ENCODE measurements around the gene EVA1A.

Gene EVA1A

GRCh38 chr2:75589391-75590105, 28.8 kb upstream of the EVA1A start:
- DNase-seq = no peak

DNA sequence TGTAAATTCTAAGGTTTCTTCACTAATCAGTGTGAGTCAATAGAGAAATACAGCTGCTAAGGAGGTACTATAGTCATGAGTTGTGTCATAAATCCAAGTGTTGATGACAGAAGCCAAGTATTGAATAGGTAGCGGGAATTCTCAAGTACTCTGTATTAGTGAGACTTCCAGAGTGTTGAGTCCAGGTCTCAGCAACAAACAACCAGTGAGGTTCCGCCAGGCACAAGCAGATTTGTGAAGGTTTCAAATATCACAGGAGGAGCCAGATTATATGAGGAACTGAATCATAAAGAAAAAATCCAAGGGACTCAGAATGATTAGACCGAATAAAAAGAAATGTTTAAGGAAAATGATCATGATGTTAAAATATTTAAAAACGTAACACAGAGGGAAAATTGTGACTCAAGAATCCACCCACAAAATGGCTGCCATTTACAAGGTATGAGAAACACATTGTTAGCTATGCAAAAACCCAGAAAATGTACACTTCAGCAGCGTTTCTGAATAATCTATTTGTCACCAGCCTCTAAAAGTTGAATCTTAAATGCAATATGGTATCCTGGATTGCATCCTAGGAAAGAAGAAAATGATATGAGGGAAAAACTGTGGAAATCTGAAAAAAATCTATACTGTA, 27.3 kb upstream of the EVA1A start:
- no peak for DNase-seq

DNA sequence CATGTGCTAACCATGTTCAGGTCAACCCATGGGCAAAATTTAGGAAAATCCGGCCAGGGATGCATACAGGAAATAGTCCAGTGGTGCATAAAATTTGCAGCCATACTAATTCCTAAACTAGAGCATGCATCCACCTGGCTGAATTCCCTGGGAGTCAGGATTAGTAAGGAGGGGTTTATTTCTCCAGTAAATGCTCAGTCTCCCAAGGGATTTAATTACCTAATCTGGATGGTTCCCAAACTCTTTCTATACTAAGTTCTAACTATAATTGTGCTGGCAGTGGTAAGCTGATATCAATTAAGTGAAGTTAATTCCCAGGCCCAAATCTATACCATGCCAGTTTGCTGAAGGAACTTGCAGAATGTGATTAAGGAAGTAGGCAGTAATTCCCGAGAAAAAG, 26.2 kb upstream of the EVA1A start:
- no peak for DNase-seq

DNA sequence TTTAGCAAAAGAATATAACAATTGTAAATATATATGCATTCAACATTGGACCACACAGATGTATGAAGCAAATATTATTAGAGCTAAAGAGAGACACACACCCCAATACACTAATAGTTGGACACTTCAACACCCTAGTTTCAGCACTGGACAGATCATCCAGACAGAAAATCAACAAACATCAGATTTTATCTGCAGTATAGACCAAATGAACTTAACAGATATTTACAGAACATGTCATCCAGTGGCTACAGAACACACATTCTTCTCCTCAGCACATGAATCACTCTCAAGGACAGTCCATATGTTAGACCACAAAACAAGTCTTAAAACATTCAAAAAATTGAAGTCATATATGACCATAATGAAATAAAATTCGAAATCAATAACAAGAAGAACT, 22.1 kb upstream of the EVA1A start:
- DNase-seq = no peak

DNA sequence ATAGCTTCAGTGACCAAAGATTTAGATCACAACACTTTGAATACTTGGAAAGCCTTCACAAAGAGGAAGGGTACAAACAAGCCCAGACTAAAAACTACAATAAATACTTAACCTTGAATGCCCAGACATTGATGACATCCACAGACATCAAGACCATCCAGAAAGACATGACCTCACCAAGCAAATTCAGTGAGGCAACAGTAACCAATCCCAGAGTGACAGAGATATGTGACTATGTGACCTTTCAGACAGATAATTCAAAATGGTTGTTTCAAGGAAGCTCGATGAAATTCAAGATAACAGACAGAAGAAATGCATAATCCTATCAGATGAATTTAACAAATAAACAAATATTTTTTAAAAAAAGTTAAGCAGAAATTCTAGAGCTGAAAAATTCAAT, 19.9 kb upstream of the EVA1A start:
- DNase-seq = no peak

GRCh38 chr2:75580156-75580555, 19.4 kb upstream of the EVA1A start:
- DNase-seq = no peak

- DNase-seq = no peak
Observed at GRCh38 chr2:75579186-75579585, 18.4 kb upstream of the EVA1A start.

- no peak for DNase-seq
Observed at GRCh38 chr2:75577280-75577679, 16.5 kb upstream of the EVA1A start.

GRCh38 chr2:75574106-75574505, 13.4 kb upstream of the EVA1A start:
- DNase-seq = no peak

GRCh38 chr2:75573145-75573878, 12.6 kb upstream of the EVA1A start:
- no peak for DNase-seq

DNA sequence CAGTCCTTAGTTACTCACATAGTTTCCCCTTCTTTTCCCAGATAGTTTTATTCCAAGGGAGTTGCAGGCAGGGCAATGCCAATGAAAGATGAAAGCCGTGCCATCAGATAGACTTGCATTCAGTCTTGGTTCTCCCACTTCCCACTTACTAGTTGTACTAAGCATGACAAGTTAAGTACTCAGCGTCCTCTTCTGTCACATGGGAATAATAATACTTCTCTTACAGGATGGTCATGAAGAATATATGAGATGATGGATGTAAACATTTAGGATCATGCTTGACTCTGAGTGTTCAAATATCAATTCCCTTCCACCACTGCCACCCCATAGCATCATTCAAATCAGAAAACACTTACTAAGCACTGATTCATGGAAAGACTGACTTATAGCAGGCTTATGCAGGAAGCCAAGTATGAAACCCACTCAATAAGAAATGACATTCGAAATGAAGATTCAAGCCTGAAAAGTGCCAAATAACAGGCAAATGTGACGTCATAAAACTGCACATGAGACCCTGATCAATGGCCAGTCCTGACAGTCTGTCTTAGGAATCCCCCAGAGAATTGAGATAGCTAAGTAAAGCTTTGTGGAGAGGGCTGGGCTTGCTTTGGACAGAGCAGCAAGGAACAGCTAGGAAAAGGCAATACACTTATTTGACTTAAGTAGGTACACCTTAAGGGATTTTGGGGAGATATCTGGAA, 11.1 kb upstream of the EVA1A start:
- no peak for DNase-seq

- DNase-seq = peak; percentile 71
Observed at GRCh38 chr2:75570948-75571729, 10.4 kb upstream of the EVA1A start.

DNA sequence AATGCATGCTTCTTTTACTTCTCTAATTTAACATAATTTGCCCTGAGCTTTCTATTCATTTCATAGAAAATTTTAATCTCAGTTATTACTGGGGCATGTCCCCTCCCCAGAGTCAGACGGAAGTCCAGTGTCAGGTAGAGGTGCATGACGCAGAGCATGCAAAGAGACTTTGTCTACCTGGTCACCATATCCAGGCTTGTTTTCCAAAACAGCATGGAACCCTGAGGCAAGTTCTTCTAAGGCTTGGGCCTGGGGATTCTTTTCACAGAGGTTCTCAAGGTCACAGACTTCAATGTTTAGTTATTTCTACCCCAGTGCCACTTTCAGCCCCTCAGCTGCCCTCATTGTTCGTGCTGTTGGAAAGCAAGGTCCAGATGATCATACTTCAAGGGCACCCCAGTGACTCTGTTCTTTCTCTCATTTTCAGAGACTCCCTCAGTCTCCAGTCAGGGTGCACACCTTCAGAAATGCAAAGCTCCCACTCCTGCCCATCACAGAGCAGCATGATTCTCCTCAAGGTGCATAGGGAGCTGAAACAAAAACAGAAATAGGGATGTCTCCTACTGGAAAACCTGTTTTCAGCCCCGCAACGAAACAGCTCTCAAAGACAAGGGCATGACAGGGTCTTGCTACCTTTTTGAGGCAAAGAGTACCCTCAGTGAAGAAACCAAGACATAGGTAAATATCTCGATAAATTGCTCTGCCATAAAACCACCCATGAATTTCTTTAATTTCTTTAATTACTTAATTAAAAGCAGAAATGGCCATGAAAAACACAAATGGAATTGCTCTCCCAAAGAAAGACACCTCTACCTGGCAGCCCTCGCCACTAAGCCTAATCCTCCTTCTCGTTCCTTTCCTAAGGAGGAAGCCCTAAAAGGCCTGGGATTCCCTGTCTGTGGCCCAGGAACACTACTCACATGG, 9.5 kb upstream of the EVA1A start:
- DNase-seq = no peak

GRCh38 chr2:75569546-75569945, 8.8 kb upstream of the EVA1A start:
- DNase-seq = no peak

- no peak for DNase-seq
Observed at GRCh38 chr2:75568174-75568573, 7.4 kb upstream of the EVA1A start.

DNA sequence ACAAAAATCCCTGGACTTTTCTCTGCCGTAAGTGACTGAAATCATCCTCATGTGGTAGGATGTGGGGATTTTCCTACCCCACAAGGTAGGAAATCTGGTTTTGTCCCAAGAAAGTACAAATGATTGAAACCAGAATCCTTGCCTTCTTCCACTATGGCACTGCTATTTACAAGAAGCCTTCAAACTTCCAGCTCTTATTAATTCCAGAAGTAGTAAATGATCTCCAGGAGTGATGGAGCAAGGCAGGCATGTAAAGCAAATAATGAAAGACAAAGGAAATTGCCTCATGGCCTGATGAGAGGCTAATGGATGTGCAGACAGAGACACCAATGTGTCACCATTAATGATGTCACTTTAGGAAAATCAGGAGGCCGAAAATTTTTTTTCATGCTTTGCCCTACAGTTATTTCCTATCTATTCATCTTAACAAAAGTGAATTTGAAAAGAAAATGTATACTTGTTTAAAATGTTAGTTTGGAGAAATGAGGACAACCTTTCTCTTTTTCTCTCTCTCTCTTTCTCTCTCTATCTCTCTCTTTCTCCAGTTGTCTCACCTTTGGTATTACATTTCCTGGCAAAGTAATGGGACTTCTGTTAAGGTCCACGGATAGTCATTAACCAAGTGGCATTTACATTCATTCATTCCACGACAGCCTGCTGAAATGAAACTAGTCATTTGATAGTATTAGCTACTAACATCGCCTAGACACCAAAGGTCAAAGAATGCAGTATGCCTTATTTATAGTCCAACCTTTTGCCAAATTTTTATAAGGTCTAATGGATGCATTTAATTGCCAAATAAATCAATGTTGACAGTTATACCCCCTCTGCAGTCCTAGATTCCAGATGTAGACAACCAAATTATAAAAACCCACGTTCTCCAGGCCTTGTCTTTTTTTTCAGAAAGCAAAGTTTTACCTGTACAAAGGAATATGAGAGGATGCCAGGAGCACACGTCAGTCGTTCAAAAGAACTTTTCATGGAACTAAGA, 5.0 kb upstream of the EVA1A start:
- DNase-seq = no peak

GRCh38 chr2:75564713-75565359, 4.1 kb upstream of the EVA1A start:
- no peak for DNase-seq

DNA sequence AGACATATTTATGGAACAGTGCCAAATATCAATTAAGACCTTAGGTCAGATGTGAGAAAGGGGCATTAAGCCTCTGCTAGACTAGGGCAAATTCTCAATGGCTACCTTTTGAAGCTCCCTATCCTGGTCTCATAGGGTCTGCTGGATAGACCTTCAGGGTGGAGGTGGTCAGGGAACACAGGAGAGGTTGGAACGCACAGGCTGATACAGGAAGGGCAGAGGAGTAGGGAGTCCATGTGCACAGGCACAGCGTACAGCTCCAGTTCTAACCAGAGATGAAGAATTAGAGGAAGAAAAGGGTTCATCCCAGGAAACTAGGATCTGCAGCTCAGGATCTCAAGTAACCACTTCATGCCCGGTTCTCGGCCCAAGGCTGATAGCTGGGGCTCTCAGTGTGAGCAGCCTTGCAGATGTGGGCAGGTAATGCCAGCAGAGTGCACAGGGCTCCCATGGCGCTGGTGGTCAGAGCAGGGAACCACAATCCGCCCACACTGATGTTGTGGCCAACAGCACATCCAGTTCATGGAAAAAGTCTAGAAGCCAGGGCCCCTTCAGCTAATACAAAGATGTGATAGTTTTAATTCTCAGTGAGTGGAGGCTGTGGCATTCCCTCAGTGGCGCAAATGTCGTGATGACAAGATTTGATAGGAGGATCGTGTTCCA, 3.4 kb upstream of the EVA1A start:
- DNase-seq = peak; percentile 32

DNA sequence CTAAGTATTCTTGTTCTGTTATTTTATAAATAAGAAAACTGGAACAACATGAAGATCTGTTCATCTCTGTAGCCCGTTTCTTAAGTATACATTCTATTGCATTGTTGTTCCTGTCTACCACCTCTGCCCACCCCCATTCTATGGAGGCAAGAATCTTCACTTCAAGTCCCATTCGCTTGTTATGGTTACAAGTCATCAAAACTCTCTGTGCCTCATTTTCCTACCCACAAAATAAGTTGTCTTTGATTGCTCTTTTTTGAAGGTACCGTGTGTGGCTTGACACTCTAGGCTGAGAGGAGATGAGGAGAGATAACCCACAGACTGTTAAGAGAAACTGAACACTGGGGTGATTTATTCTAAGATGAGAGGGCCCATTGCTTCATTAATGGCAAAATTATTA, 2.9 kb upstream of the EVA1A start:
- no peak for DNase-seq
